Activated naive CD4-positive, alpha-beta T cell treated with anti-CD3 and anti-CD28 coated beads, Interleukin-2, amount 50 U/mL, for 24 hours (primary cell): Measurements from ENCODE around the gene TFDP2.
A peak's percentile ranks its signal among the peaks of the same experiment; 100 is the strongest.
"Not testable (repeated sequence)": the region's sequence is repeated elsewhere in the genome, so short reads cannot be mapped to it uniquely, and the experiment has no call there.

Experiments
- H3K27ac Mint-ChIP-seq: one replicate; pipeline ENCODE4 v1.8.0; 2021; ENCODE audit warnings: mild to moderate bottlenecking, mixed read lengths
- H3K27me3 Mint-ChIP-seq: one replicate; pipeline ENCODE4 v1.8.0; 2021; ENCODE audit warnings: mixed read lengths
- H3K36me3 Mint-ChIP-seq: one replicate; pipeline ENCODE4 v1.8.0; 2021; ENCODE audit warnings: mixed read lengths
- H3K4me1 Mint-ChIP-seq: one replicate; pipeline ENCODE4 v1.8.0; 2021; ENCODE audit warnings: mixed read lengths
- H3K4me3 Mint-ChIP-seq: one replicate; pipeline ENCODE4 v1.8.0; 2021; ENCODE audit warnings: mild to moderate bottlenecking, mixed read lengths
- H3K9me3 Mint-ChIP-seq: one replicate; pipeline ENCODE4 v1.8.0; 2021; ENCODE audit warnings: mixed read lengths

TFDP2 gene

DNA sequence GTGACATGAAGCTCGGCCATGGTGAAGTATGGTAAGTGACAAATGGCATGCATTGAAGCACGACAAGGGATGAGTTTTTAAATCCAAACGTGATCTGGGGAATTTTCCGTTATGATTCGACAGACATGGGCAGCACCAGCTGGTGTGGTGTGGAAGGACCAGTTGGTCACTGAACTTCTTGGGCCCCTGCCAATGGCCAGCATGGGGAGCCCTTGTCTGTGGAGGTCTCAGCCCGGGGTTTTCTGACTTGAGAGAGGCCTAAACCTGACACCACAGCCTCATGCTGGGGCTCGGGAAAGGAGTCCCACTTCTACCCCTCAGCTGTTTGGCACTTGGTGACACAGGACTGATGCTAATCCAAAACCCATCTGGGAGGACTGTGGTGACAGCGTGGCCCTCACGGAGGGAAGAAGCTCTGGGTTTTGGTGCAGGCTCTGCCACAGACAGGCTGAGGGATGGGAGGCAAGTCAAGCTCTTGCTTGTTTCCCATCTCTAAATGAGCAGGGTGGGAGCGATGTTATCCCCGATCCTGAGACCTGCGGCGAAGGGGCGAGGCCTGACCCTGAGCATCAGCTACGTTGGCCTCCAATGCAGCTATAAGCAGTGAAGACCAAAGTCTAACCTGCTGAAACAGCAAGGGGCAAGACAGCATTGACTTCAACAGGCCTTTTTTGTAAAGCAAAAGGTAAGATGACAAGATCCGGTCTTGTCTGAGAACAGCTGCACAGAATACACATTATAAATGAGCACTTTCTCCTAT, 203.4 kb downstream of the TFDP2 start:
- no peak overlapping the region for H3K4me3 Mint-ChIP-seq
- peaks cover 2% of the 10 kb centered on the region for H3K36me3 Mint-ChIP-seq
- no peaks in the 10 kb centered on the region for H3K9me3 Mint-ChIP-seq
- H3K4me1 Mint-ChIP-seq: no peaks in the 10 kb centered on the region
- H3K27me3 Mint-ChIP-seq: no peaks in the 10 kb centered on the region
- no peak overlapping the region for H3K27ac Mint-ChIP-seq

DNA sequence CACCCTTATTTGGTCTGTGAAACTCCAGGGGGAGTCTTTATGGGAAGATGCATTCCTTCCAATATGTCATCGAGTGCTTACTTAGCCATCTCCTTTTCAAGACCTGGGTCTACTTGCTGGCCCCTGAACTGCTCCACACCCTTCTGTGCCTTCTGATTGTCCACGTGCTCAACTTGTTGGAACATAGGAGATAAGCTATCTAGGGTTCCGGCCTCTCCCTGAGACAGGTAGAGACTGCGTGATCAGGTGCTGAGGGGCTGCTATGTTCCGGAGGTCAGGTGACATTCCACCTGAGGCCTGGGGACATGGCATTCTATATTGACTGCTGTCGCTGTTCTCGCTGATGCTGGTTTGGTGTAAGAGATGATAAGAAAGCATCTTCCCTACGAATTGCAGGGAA, 207.3 kb downstream of the TFDP2 start:
- no peak overlapping the region for H3K4me3 Mint-ChIP-seq
- no peaks in the 10 kb centered on the region for H3K36me3 Mint-ChIP-seq
- no peaks in the 10 kb centered on the region for H3K9me3 Mint-ChIP-seq
- H3K4me1 Mint-ChIP-seq: no peaks in the 10 kb centered on the region
- H3K27me3 Mint-ChIP-seq: no peaks in the 10 kb centered on the region
- no peak overlapping the region for H3K27ac Mint-ChIP-seq

DNA sequence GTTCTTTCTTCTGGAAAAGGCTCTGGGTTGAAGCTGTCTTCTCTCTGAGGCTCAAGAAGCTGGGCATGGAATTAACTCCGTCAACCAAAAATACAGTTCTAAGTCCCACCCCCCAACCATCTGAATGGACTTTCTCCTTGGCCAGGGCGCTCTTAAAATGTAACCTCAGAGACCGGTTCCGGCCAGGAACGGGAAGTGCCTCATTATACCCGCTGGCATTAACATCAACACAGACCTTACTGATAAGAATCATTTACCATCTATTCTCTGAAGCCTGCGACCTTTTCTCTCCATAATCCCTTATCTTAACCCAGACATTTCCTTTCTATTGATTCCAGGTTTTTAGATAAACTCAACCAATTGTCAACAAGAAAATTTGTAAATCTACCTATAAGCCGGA, 208.3 kb downstream of the TFDP2 start:
- Mint-ChIP-seq H3K4me1 (no peaks in the 10 kb centered on the region), H3K27me3 (no peaks in the 10 kb centered on the region), H3K9me3 (no peaks in the 10 kb centered on the region), H3K4me3 (no peak overlapping the region), H3K27ac (no peak overlapping the region), H3K36me3 (no peaks in the 10 kb centered on the region)

DNA sequence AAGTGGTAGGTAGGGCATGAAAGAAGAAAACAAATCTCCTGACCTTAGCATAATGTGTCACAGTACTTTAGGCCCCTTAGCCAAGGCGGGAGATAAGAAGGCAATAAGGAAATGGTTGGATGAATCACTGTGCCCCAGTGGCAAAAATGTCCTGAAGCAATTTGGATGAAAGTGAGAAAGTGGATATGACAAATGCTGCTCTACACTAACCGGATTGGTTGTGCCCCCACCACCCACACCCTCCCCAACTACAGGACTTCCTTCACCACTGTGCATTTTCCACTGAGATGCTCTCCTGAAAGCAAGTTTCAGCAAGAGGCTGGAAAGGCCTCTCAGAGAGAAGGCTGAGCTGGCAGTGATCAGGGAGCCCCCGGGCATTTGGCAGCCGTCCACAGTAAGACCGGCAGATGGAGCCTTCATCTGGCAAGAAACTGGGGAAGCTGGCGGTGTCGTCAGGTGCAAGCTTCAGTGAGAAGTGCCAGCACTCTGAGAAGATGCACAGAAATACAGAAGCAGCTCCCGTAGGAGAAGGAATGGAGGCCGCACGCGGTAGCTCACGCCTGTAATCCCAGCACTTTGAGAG, 209.1 kb downstream of the TFDP2 start:
- H3K9me3 Mint-ChIP-seq: no peaks in the 10 kb centered on the region
- no peaks in the 10 kb centered on the region for H3K4me1 Mint-ChIP-seq
- no peaks in the 10 kb centered on the region for H3K36me3 Mint-ChIP-seq
- H3K27ac Mint-ChIP-seq: no peak overlapping the region
- no peak overlapping the region for H3K4me3 Mint-ChIP-seq
- H3K27me3 Mint-ChIP-seq: no peaks in the 10 kb centered on the region

DNA sequence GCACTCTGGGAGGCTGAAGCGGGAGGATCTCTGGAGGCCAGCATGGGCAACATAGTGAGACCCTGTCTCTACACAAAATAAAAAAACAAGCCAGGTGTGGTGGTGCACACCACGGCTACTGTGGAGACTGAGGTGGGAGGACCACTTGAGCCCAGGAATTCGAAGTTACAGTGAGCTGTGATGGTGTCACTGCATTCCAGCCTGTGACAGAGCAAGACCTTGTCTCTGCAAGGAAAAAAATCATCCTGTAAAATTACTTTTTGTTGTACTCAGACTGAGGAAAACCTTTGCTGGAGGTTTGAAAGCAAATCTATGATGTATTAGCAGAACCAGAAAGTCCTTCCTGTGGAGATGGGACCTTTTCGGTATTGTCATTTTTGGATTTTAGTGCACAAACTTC, 209.6 kb downstream of the TFDP2 start:
- Mint-ChIP-seq H3K36me3 (no peaks in the 10 kb centered on the region), H3K27ac (no peak overlapping the region), H3K4me1 (no peaks in the 10 kb centered on the region)

DNA sequence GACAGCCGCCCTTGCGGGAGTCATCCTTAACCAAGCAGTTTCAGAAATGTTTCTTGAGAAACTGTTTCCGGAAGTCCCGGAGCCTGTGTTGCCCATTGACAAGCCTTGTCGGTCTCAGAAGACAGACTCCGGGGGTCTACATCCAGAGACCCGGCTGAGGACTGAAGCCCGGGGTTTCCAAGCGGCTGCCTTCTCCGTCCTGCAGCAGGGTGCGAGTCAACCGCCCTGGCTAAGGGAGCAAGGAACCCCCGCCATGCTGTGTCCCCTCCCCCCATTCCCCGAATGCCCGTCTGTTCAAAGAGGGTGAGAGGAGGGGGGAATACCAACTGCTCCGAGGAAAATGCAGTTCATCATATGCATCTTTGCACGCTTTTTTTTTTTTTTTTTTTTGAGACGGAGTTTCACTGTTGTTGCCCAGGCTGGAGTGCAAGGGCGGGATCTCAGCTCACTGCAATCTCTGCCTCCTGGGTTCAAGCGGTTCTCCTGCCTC, 211.3 kb downstream of the TFDP2 start:
- H3K27me3 Mint-ChIP-seq: no peaks in the 10 kb centered on the region
- H3K4me1 Mint-ChIP-seq: no peaks in the 10 kb centered on the region
- no peaks in the 10 kb centered on the region for H3K9me3 Mint-ChIP-seq
- peaks cover 1% of the 10 kb centered on the region for H3K36me3 Mint-ChIP-seq
- no peak overlapping the region for H3K4me3 Mint-ChIP-seq
- H3K27ac Mint-ChIP-seq: no peak overlapping the region

More for the DNA sequence above, 209.6 kb downstream of the TFDP2 start:
- Mint-ChIP-seq H3K27me3 (no peaks in the 10 kb centered on the region), H3K9me3 (no peaks in the 10 kb centered on the region), H3K4me3 (no peak overlapping the region)

DNA sequence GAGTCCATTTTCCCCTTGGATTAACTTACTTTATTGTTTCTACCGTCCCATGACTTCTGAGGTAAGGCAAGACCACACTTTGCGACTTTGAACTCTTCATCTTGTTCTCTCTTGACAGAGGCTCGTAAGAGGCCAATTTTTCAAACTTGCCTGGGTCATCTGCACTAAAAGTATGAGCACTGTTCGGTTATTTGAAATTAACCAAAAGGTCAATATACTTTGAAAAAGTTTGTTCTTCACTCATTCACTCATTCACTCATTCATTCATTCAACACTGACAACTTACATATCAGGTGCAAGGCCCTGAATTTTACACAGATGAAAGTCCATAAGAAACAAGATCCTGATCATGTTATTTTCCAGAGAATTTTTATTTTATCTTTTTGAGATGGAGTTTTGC, 215.0 kb downstream of the TFDP2 start:
- no peak overlapping the region for H3K27ac Mint-ChIP-seq
- H3K27me3 Mint-ChIP-seq: no peaks in the 10 kb centered on the region
- no peak overlapping the region for H3K4me3 Mint-ChIP-seq
- H3K4me1 Mint-ChIP-seq: no peaks in the 10 kb centered on the region
- no peaks in the 10 kb centered on the region for H3K9me3 Mint-ChIP-seq
- peaks cover 1% of the 10 kb centered on the region for H3K36me3 Mint-ChIP-seq

DNA sequence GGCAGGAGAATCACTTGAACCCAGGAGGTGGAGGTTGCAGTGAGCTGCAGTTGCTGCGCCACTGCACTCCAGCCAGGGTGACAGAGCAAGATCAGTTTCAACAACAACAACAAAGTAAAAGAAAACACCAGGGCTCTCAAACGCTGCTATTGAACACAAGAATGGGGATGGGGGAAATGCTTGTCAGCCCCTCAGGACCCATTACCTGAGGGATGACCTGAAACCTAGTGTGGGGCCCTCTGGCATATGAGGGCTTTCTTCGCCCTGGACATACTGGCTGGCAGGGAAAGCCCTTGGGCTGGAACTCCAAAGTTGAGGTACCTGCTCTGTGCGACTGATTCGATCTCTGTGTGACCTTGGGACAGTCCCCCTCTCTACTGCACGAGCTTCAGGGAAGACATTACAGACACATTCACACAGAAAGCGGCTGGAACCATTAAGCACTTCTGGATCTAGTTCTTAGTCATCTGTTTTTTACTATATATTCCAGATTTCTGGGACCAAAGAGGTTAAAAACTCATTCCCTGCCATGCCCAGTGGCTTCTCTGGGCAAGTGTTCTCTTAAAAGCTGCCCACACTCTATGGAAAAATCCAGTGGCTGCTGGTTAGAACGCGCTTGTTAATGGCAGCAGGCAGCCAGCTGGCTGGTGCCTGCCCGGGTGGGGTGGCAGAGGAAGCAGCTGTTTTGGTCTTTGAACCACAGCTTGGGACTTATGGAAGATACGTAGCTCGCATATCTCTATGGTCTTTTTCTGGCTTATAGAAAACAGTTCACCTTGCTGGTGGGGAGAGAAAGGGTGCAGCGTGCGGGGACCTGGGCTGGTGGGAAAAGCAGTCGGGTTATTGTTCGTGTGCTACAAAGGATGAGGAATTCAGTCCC, 215.7 kb downstream of the TFDP2 start:
- no peak overlapping the region for H3K4me3 Mint-ChIP-seq
- peaks cover 1% of the 10 kb centered on the region for H3K36me3 Mint-ChIP-seq
- H3K27ac Mint-ChIP-seq: peak overlapping the region; percentile 51
- H3K27me3 Mint-ChIP-seq: no peaks in the 10 kb centered on the region
- no peaks in the 10 kb centered on the region for H3K9me3 Mint-ChIP-seq
- H3K4me1 Mint-ChIP-seq: no peaks in the 10 kb centered on the region

DNA sequence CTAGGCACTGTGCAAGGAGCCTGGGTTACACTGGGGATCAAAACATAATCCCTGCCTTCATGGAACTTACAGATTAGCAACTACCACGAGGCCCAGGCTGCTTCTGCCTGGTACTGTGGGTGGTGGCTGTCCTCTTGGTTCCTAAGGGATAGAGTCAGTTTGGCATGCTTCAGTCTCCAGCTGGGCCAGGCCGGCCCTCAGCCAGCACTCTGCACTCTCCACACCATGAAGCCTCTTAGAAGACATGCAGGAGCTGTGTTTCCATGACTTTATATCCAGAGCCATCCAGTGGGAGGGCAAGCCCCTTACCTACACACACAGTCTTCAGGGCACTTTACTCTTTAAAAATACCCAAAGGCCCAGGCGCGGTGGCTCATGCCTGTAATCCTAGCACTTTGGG, 218.5 kb downstream of the TFDP2 start:
- peaks cover 9% of the 10 kb centered on the region for H3K36me3 Mint-ChIP-seq

DNA sequence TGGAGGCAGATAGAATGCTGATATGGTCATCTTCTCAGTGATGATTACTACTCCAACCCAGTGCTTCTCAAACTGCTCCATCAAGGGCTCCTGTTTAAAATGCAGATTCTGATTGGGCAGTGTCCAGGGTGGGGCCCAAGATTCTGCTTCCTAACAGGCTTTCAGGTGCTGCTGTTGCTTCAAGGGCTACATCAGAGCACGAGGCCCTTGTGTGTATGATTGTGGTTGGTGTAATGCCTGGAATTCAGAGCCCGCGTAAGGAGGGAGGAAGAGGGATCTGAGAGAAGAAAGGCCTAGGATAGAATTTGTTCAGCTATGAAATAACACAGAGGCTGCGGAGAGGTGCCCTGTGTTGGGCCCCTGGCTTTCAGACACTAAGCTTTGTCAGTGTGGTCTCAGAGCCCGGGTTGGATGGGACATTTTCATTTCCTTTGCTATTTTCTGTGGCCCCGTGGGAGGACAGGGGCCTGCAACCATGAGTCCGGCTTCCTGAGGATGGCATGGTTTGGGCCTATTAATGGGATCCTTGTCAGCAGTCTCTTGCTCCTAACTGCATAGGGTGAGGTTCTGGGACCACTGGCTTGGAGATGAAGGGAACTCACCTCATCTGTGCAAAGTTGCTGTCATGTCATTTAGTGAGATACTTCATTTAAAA, 219.9 kb downstream of the TFDP2 start:
- H3K27ac Mint-ChIP-seq: peak overlapping the region; percentile 19
- H3K4me1 Mint-ChIP-seq: no peaks in the 10 kb centered on the region
- H3K4me3 Mint-ChIP-seq: no peak overlapping the region

More for the DNA sequence above, 218.5 kb downstream of the TFDP2 start:
- H3K27ac Mint-ChIP-seq: no peak overlapping the region
- no peaks in the 10 kb centered on the region for H3K27me3 Mint-ChIP-seq
- no peaks in the 10 kb centered on the region for H3K4me1 Mint-ChIP-seq
- H3K9me3 Mint-ChIP-seq: no peaks in the 10 kb centered on the region
- H3K4me3 Mint-ChIP-seq: no peak overlapping the region

DNA sequence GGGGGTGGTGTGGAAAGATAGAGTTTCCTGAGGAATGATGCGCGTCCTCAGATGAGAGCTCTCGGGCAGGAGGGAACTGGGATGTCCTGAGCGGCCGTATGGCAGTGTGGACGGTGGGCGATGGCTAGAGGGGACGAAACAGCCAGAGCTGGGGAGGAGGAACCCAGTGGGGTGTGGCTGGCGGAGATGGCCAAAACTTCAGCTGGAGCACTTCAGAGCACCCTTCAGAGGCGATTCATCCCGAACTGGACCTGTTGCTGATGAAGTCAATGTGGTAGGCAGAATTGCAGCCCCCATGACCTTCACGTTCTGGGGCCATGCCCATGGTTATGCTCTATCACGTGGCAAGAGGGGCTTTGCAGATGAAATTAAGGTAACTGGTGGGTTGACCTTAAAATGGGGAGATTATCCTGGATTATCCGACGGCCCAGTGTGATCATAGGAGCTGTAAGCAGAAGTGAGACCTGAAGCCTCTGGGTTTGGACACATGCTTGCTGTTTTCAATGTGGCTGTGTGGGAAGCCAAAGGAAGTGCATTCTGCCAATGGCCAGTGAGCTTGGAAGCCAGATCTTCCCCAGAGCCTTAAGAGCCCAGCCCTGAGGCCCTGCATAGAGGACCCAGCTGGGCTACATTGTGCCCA, 220.6 kb downstream of the TFDP2 start:
- no peaks in the 10 kb centered on the region for H3K4me1 Mint-ChIP-seq
- H3K4me3 Mint-ChIP-seq: no peak overlapping the region
- H3K27me3 Mint-ChIP-seq: no peaks in the 10 kb centered on the region
- no peaks in the 10 kb centered on the region for H3K9me3 Mint-ChIP-seq
- H3K27ac Mint-ChIP-seq: peak overlapping the region; percentile 19
- H3K36me3 Mint-ChIP-seq: peaks cover 13% of the 10 kb centered on the region

More for the DNA sequence above, 219.9 kb downstream of the TFDP2 start:
- Mint-ChIP-seq H3K9me3 (no peaks in the 10 kb centered on the region), H3K36me3 (peaks cover 12% of the 10 kb centered on the region), H3K27me3 (no peaks in the 10 kb centered on the region)

DNA sequence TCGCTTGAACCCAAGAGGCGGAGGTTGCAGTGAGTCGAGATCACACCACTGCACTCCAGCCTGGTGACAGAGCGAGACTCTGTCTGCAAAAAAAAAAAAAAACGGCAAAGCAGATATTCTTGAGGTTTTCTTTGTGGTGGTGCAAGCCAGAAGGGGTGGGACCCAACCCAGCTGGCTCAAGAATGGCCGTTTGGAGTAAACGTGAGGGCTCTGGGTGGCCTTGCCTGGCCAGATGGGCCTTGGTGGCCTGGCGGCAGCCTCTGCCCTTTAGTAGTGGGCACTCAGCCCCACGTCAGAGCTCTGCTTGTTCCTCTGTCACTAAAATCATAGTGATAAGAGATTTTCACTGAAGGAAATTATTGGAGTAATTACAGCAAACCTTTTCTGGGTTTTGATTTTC, 222.4 kb downstream of the TFDP2 start:
- Mint-ChIP-seq H3K4me1 (no peaks in the 10 kb centered on the region), H3K27ac (no peak overlapping the region), H3K9me3 (no peaks in the 10 kb centered on the region), H3K36me3 (peaks cover 18% of the 10 kb centered on the region), H3K4me3 (no peak overlapping the region), H3K27me3 (no peaks in the 10 kb centered on the region)

DNA sequence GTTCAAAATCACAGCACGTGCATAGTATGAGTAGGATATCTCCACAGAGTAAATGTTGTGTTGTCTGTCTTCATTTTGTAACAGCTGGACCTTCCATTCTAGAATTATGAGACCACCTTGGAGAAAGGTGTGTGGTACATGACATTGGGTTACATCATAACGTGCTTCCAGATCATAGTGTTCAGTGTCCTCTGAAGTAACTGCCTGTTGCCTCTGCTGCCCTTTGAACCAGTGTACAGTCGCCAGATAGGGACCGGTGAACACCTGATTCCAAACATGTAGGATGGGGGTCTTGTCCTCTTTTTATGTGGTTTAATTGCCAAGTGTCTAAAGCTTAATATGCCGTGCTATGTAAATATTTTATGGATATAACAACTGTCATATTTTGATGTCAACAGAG, 223.7 kb downstream of the TFDP2 start:
- H3K9me3 Mint-ChIP-seq, H3K27ac Mint-ChIP-seq, H3K4me1 Mint-ChIP-seq, H3K27me3 Mint-ChIP-seq, H3K4me3 Mint-ChIP-seq: not testable (repeated sequence)
- H3K36me3 Mint-ChIP-seq: peaks cover 21% of the 10 kb centered on the region

DNA sequence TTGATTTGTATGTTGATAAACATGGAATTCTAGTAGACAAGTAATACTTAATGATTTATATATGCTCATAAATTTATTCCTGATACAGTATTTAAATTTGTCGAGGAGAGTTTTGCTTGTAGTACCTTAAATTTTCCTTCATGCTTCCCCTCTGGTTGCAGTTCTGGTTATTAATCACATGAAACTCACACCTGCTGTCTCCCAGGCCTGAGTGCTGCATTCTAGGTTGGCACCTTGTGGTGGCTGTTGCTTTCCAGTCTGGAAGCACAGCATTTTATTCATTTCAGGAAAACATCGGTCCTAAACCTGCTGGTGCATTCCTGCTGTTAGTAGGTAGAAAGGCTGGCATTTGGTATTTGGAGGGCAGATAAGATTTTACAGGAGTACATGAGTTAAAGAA, 228.0 kb downstream of the TFDP2 start:
- H3K4me1 Mint-ChIP-seq: no peaks in the 10 kb centered on the region
- no peaks in the 10 kb centered on the region for H3K9me3 Mint-ChIP-seq
- no peak overlapping the region for H3K4me3 Mint-ChIP-seq
- peak overlapping the region; percentile 8 for H3K27ac Mint-ChIP-seq
- no peaks in the 10 kb centered on the region for H3K27me3 Mint-ChIP-seq
- peaks cover 19% of the 10 kb centered on the region for H3K36me3 Mint-ChIP-seq

DNA sequence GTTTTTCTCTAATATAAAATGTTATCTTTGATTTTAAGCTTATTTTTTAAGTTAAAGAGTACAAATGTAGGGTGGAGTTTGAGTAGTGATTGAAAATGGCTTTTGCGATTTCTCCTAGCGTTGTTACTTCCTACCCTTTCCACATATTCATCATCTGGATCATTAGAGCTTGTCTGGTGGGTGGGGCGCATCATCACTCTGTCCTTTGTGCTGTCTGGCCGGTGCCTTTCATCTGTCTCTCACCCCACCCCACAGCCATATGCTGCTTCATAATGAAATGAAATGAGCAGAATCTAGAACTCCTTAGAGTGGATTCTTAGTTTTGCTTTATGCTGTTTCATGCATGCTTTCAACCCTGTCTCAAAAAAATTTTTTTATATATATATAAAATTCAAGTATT, 228.6 kb downstream of the TFDP2 start:
- no peaks in the 10 kb centered on the region for H3K27me3 Mint-ChIP-seq
- H3K36me3 Mint-ChIP-seq: peaks cover 20% of the 10 kb centered on the region
- no peak overlapping the region for H3K4me3 Mint-ChIP-seq
- no peaks in the 10 kb centered on the region for H3K4me1 Mint-ChIP-seq
- no peak overlapping the region for H3K27ac Mint-ChIP-seq
- H3K9me3 Mint-ChIP-seq: no peaks in the 10 kb centered on the region
